ENCODE results near the gene DMGDH. TPM values are rescaled to one million over a fixed set of nuclear protein-coding genes. Genes with fewer than 3 reads are reported as not detected.

DMGDH gene
- total RNA-seq, 1 donor from 2014 or later, result 0.75 TPM

GRCh38 chr5:78992146-78992545 lies 77.3 kb downstream of the DMGDH start:
- H3K27ac ChIP-seq, result no peak overlapping the region
- TF ChIP-seq CTCF (IDR thresholded peaks at IDR 0.05), result no peak
- DNase-seq (ENCODE audit: low spot score in 2 of 2), result no peak
- H3K36me3 ChIP-seq, result no peaks in the 10 kb centered on the region
- no peaks in the 10 kb centered on the region for H3K27me3 ChIP-seq
- H3K9me3 ChIP-seq, result no peaks in the 10 kb centered on the region
- intact Hi-C loops (cut with DNase I), result no loop called here
- no peaks in the 10 kb centered on the region for H3K4me1 ChIP-seq
- no peak overlapping the region for H3K4me3 ChIP-seq

GRCh38 chr5:78989080-78989479 lies 80.4 kb downstream of the DMGDH start:
- no peaks in the 10 kb centered on the region for H3K27me3 ChIP-seq
- H3K27ac ChIP-seq, result no peak overlapping the region
- no peaks in the 10 kb centered on the region for H3K36me3 ChIP-seq
- intact Hi-C loops (cut with DNase I), result loop anchor here (5.0 to 10.0 kb wide), 3 partner anchors 248 to 694 kb away; partner anchors contain the start of genes AP3B1, JMY and LHFPL2
- no peak overlapping the region for H3K4me3 ChIP-seq
- TF ChIP-seq CTCF (IDR thresholded peaks at IDR 0.05), result no peak
- peaks cover 0 to 6% of the 10 kb centered on the region in 2 donors for H3K4me1 ChIP-seq
- DNase-seq (ENCODE audit: low spot score in 2 of 2), result no peak
- no peaks in the 10 kb centered on the region for H3K9me3 ChIP-seq

GRCh38 chr5:78985725-78986223 lies 83.7 kb downstream of the DMGDH start:
- intact Hi-C loops (cut with DNase I), result loop anchor here (5.0 to 10.0 kb wide), 3 partner anchors 252 to 691 kb away; partner anchors contain the start of genes AP3B1, JMY and LHFPL2
- Histone ChIP-seq H3K4me1 (peaks cover 0 to 12% of the 10 kb centered on the region in 2 donors), H3K27ac (peak overlapping the region; percentile 96), H3K27me3 (no peaks in the 10 kb centered on the region), H3K9me3 (no peaks in the 10 kb centered on the region), H3K36me3 (no peaks in the 10 kb centered on the region), H3K4me3 (peak overlapping the region; percentile 89 to 95)
- no peak for TF ChIP-seq CTCF (IDR thresholded peaks at IDR 0.05)
- DNase-seq (ENCODE audit: low spot score in 2 of 2), result peak in 1 of 2 donors; percentile 71

- DNase-seq (ENCODE audit: low spot score in 2 of 2), result peak in 1 of 2 donors; percentile 77
- H3K4me1 ChIP-seq, result peaks cover 0 to 12% of the 10 kb centered on the region in 2 donors
- intact Hi-C loops (cut with DNase I), result loop anchor here (5.0 to 10.0 kb wide), 3 partner anchors 252 to 690 kb away; partner anchors contain the start of genes AP3B1, JMY and LHFPL2
- H3K36me3 ChIP-seq, result no peaks in the 10 kb centered on the region
- peak within 1 kb of the TSS; percentile 96 for H3K27ac ChIP-seq
- no peaks in the 10 kb centered on the region for H3K27me3 ChIP-seq
- no peaks in the 10 kb centered on the region for H3K9me3 ChIP-seq
- peak within 1 kb of the TSS; percentile 89 to 95 for H3K4me3 ChIP-seq
- TF ChIP-seq CTCF (IDR thresholded peaks at IDR 0.05), result no peak
Observed at GRCh38 chr5:78985116-78985724, 84.3 kb downstream of the DMGDH start, which contains the start of gene ARSB. Gene ARSB (minus strand): TSS chr5:78985310. CDS start chr5:78985248, 62 bp downstream.

GRCh38 chr5:78984439-78985115 lies 84.9 kb downstream of the DMGDH start:
- peak overlapping the region; percentile 96 for H3K27ac ChIP-seq
- peak overlapping the region; percentile 89 to 95 for H3K4me3 ChIP-seq
- no peaks in the 10 kb centered on the region for H3K9me3 ChIP-seq
- intact Hi-C loops (cut with DNase I), result loop anchor here (5.0 to 10.0 kb wide), 6 partner anchors 237 to 690 kb away; partner anchors contain the start of genes AP3B1, HOMER1, JMY and LHFPL2
- peak; percentile 52 to 92 for DNase-seq (ENCODE audit: low spot score in 2 of 2)
- peak; percentile 28 to 48 (median 40) for TF ChIP-seq CTCF (IDR thresholded peaks at IDR 0.05)
- H3K36me3 ChIP-seq, result no peaks in the 10 kb centered on the region
- H3K4me1 ChIP-seq, result peaks cover 0 to 12% of the 10 kb centered on the region in 2 donors
- H3K27me3 ChIP-seq, result no peaks in the 10 kb centered on the region
